Measurements from ENCODE around the gene EXOC6B. TPM values are rescaled to one million over a fixed set of nuclear protein-coding genes. Genes with fewer than 3 reads are reported as not detected.

EXOC6B gene
- total RNA-seq, 2 donors from 2014 or later: 11.7 to 12.9 TPM

- H3K27ac ChIP-seq: no peak overlapping the region
- intact Hi-C loops (cut with DNase I): no loop called here
Measured at GRCh38 chr2:72576861-72577260, 249.0 kb downstream of the EXOC6B start.

GRCh38 chr2:72576459-72576858 is 249.4 kb downstream of the EXOC6B start:
- no peak for DNase-seq
- H3K36me3 ChIP-seq (replicated peaks in 1 of 2; ENCODE audit: insufficient read depth in 1 of 2, low read depth in 2 of 2): no peaks in the 10 kb centered on the region
- ATAC-seq: no peak
- H3K27me3 ChIP-seq: no peaks in the 10 kb centered on the region
- H3K9me3 ChIP-seq: no peaks in the 10 kb centered on the region
- H3K27ac ChIP-seq: no peak overlapping the region
- intact Hi-C loops (cut with DNase I): no loop called here
- WGBS, 2 donors: 89 to 92% methylated on average over 2 of the region's 2 CpGs
- H3K4me3 ChIP-seq: no peak overlapping the region
- no peaks in the 10 kb centered on the region for H3K4me1 ChIP-seq
- TF ChIP-seq CTCF (IDR thresholded peaks at IDR 0.05) (no peak), POLR2A (IDR thresholded peaks at IDR 0.05) (no peak)

More at GRCh38 chr2:72576861-72577260, 249.0 kb downstream of the EXOC6B start:
- Histone ChIP-seq H3K9me3 (no peaks in the 10 kb centered on the region), H3K4me3 (no peak overlapping the region), H3K27me3 (no peaks in the 10 kb centered on the region), H3K4me1 (no peaks in the 10 kb centered on the region), H3K36me3 (replicated peaks in 1 of 2; ENCODE audit: insufficient read depth in 1 of 2, low read depth in 2 of 2) (no peaks in the 10 kb centered on the region)
- DNase-seq (no peak), ATAC-seq (no peak)
- TF ChIP-seq CTCF (IDR thresholded peaks at IDR 0.05) (no peak), POLR2A (IDR thresholded peaks at IDR 0.05) (no peak)

- DNase-seq (no peak), ATAC-seq (no peak)
- H3K36me3 ChIP-seq (replicated peaks in 1 of 2; ENCODE audit: insufficient read depth in 1 of 2, low read depth in 2 of 2): no peaks in the 10 kb centered on the region
- H3K4me1 ChIP-seq: no peaks in the 10 kb centered on the region
- intact Hi-C loops (cut with DNase I): no loop called here
- H3K4me3 ChIP-seq: no peak overlapping the region
- 58 to 75% methylated on average over 3 of the region's 3 CpGs for WGBS, 2 donors
- no peaks in the 10 kb centered on the region for H3K9me3 ChIP-seq
- TF ChIP-seq POLR2A (IDR thresholded peaks at IDR 0.05): no peak
- TF ChIP-seq CTCF (IDR thresholded peaks at IDR 0.05): no peak
- no peak overlapping the region for H3K27ac ChIP-seq
- H3K27me3 ChIP-seq: no peaks in the 10 kb centered on the region
Measured at GRCh38 chr2:72574886-72575285, 250.9 kb downstream of the EXOC6B start.

GRCh38 chr2:72573232-72573631 is 252.6 kb downstream of the EXOC6B start:
- intact Hi-C loops (cut with DNase I): no loop called here
- Histone ChIP-seq H3K27me3 (no peaks in the 10 kb centered on the region), H3K4me3 (no peak overlapping the region), H3K9me3 (no peaks in the 10 kb centered on the region), H3K4me1 (no peaks in the 10 kb centered on the region), H3K27ac (no peak overlapping the region), H3K36me3 (replicated peaks in 1 of 2; ENCODE audit: insufficient read depth in 1 of 2, low read depth in 2 of 2) (peaks cover 0 to 3% of the 10 kb centered on the region in 2 donors)
- TF ChIP-seq POLR2A (IDR thresholded peaks at IDR 0.05): no peak
- no peak for TF ChIP-seq CTCF (IDR thresholded peaks at IDR 0.05)
- 89 to 100% methylated on average over 1 of the region's 1 CpG for WGBS, 2 donors
- DNase-seq (no peak), ATAC-seq (no peak)

GRCh38 chr2:72572501-72572900 is 253.3 kb downstream of the EXOC6B start:
- Histone ChIP-seq H3K9me3 (no peaks in the 10 kb centered on the region), H3K4me3 (no peak overlapping the region), H3K27me3 (no peaks in the 10 kb centered on the region), H3K4me1 (no peaks in the 10 kb centered on the region), H3K36me3 (replicated peaks in 1 of 2; ENCODE audit: insufficient read depth in 1 of 2, low read depth in 2 of 2) (peaks cover 0 to 3% of the 10 kb centered on the region in 2 donors), H3K27ac (no peak overlapping the region)
- DNase-seq (no peak), ATAC-seq (no peak)
- intact Hi-C loops (cut with DNase I): no loop called here
- TF ChIP-seq POLR2A (IDR thresholded peaks at IDR 0.05) (no peak), CTCF (IDR thresholded peaks at IDR 0.05) (no peak)
- 39 to 58% methylated on average over 2 of the region's 2 CpGs for WGBS, 2 donors

All from body of pancreas (tissue), 4 donors.